GM10847 (cell line): ENCODE data around the gene TERB1.

Experiments used
- POLR2A ChIP-seq: IDR thresholded peaks from 2 replicates; pipeline ENCODE4 v1.6.1; 2011; ENCODE audit not compliant: insufficient read length; ENCODE audit errors: extremely low read depth

The TERB1 gene

GRCh38 chr16:66834746-66835145 is 33.4 kb upstream of the TERB1 start:
- no peak for TF ChIP-seq POLR2A

GRCh38 chr16:66832661-66833305 is 31.4 kb upstream of the TERB1 start:
- no peak for TF ChIP-seq POLR2A

GRCh38 chr16:66832190-66832589 is 30.8 kb upstream of the TERB1 start:
- TF ChIP-seq POLR2A: no peak

DNA sequence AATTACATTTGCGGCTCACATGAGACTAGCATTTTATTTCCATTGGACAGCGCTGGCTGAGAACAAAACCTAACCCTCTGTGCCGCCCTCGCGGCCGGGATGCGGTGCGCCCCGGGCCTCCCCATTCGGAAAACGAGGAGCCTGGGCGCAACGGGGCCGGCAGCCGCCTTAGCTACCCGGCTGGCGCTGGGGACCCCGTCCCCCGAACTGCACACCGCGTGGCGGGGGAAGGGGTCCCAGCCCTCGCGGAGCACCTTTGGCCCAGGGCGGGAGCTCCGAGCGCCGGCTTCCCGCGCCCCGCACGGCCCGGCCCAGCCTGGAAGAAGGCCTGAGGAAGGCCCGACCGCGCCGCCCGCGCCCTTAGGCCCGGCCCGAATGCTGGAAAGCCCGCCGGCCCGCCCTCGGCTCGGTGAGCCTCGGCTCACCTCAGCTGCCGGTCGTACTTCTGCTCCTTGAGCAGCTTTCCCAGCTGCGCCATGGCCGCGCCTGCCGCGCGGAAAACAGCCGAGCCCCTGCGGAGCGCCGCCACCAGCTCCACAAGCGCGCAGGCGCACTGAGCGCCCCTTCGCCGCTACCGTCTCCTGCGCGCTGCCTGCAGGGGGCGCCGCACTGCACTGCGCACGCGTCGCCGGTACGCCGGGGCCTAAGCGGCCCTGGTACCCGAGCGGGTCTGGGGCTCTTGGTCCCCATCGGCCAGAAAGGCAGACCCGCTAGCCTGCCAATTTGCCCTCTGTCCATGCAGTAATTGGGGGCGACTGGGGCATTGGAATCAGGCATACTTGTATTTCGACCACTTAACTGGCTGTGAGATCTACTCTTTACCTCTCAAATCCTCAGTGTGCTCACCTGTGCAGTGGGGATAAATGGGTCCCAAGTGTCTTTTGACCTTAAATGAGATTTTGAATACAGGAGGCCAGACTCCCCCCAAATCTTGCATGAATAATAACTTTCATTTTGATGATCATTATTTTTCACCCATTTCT is 29.3 kb upstream of the TERB1 start, which contains the start of gene NAE1:
NAE1 (minus strand) TSS at position 555 of the 983 bp plus-strand sequence; CDS start at position 478, 77 bp downstream.
- peak; percentile 86 for TF ChIP-seq POLR2A

- no peak for TF ChIP-seq POLR2A
Measured at GRCh38 chr16:66824006-66824405, 22.6 kb upstream of the TERB1 start.

DNA sequence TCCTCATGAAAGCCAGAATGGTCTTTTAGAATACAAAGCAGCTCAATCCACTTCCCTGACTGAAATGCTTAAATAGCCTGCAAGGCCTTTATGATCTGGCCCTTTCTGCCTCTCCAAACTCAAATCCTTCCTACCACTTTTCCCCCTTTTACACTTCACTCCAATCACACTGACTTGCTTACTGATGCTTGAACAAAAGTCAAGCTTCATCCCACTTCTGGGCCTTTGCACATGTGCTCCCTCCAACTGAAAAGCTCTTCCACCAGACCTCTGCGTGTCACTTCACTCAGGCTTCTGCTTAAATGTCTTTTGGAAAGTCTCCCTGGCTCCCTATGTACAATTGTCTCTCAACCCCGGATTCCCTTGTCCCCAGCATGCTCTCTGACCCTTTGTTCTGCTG is 13.3 kb upstream of the TERB1 start:
- no peak for TF ChIP-seq POLR2A

DNA sequence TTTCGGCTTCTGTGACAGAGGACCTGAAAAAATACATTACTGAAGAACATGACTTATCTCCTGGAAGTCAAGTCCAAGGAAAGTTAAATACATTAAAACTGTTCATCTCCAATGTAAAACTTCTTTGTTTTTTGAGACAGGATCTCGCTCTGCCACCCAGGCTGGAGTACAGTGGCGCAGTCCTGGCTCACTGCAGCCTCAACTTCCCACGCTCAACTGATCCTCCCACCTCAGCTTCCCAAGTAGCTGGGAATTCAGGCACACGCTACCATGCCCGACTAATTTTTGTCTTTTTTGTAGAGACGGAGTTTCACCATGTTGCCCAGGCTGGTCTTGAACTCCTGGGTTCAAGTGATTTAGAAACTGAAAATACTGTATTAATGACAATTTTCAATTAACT is 9.7 kb upstream of the TERB1 start:
- no peak for TF ChIP-seq POLR2A

GRCh38 chr16:66810391-66810790 is 9.0 kb upstream of the TERB1 start:
- TF ChIP-seq POLR2A: no peak

GRCh38 chr16:66809765-66810164 is 8.4 kb upstream of the TERB1 start:
- TF ChIP-seq POLR2A: no peak

- TF ChIP-seq POLR2A: no peak
Measured at GRCh38 chr16:66802159-66802558, 775 bp upstream of the TERB1 start.

- TF ChIP-seq POLR2A: no peak
Measured at GRCh38 chr16:66800856-66801255, 528 bp downstream of the TERB1 start.

DNA sequence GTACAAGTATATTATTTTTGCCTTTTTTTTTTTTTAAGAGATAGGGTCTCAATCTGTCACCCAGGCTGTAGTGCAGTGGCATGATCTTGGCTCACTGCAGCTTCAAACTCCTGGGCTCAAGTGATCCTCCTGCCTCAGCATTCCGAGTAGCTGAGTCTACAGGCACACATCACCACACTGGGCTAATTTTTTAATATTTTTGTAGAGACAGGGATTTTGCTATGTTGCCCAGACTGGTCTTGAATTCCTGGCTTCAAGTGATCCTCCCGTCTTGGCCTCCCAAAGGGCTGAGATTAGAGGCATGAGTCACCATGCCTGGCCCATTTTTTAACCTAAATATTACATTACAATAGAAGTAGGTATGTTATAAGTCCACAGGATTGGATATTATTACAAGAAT is 3.2 kb downstream of the TERB1 start:
- no peak for TF ChIP-seq POLR2A

- no peak for TF ChIP-seq POLR2A
Measured at GRCh38 chr16:66790130-66790733, 11.2 kb downstream of the TERB1 start.

DNA sequence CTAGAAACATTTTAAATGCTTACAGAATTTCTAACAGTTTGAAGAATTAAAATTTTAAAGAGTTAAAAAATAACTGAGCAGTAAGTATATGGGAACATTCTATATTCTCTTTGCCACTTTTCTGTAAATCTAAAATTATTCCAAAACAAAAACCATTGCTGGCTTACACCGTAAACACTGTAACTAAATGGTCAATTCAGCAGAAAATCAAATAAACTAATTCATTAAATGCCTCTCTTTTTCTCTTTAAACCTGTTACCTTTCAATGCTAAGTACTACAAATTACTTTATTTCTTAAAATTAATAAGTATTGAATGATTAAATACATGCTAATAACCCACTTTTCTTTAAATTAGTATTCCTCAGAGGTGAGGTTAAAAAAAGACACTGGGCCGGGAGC is 14.0 kb downstream of the TERB1 start:
- no peak for TF ChIP-seq POLR2A

- TF ChIP-seq POLR2A: no peak
Measured at GRCh38 chr16:66786551-66786950, 14.8 kb downstream of the TERB1 start.

DNA sequence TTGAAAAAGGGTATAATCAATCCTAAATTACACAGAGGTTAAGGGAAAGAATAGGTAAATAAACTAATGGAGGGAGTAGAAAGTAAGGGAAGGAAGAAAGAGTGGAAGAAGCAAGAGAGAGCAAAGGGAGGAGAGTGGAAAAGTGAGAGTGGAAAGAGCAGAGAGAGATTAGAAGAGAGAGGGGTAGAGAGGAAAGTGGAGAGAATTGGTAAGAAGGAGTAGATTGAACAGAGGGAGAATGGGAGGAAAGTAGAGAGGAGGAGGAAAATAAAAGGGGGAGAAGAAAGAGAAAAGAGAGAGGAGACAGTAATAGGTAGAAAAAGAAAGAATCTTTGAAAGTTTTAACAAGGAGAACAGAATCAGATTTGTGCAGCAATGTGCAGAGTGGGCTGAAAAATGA is 24.9 kb downstream of the TERB1 start:
- no peak for TF ChIP-seq POLR2A
